Activated CD4-positive, alpha-beta T cell treated with anti-CD3 and anti-CD28 coated beads for 48 hours (primary cell): Measurements from ENCODE around the gene CARD19.

Experiments used
- DNase-seq: peaks from one replicate; pipeline ENCODE4 v3.0.0-alpha.2; 2020

The CARD19 gene

GRCh38 chr9:93096131-93096802 is at the start of gene CARD19:
Gene CARD19, plus strand, starts transcription at chr9:93096217. Its CDS starts 129 bp downstream, at chr9:93096346.
- DNase-seq, result peak; percentile 54

GRCh38 chr9:93048566-93049448 is 47.2 kb upstream of the CARD19 start:
- no peak for DNase-seq

DNA sequence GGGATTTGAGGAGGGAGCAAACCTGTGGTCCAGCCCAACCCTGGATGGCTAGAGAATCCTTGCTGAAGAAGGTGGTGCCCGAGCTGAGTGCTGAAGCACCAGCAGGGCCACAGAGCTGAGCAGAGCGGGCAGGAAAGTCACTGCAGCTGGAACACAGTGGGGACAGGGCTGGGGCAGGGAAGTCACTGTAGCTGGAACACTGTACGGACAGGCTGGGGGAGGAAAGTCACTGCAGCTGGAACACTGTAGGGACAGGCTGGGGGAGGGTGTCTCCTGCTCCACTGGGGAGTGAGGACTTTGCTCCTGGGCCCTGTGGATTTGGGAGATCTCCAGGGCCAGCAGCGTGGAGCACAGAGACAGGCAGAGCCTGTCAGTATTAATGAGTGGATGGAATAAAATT is 46.5 kb upstream of the CARD19 start:
- no peak for DNase-seq

- no peak for DNase-seq
These were observed 45.8 kb upstream of the CARD19 start for GRCh38 chr9:93050231-93050630.

GRCh38 chr9:93051680-93052089 is 44.3 kb upstream of the CARD19 start:
- DNase-seq, result no peak

DNA sequence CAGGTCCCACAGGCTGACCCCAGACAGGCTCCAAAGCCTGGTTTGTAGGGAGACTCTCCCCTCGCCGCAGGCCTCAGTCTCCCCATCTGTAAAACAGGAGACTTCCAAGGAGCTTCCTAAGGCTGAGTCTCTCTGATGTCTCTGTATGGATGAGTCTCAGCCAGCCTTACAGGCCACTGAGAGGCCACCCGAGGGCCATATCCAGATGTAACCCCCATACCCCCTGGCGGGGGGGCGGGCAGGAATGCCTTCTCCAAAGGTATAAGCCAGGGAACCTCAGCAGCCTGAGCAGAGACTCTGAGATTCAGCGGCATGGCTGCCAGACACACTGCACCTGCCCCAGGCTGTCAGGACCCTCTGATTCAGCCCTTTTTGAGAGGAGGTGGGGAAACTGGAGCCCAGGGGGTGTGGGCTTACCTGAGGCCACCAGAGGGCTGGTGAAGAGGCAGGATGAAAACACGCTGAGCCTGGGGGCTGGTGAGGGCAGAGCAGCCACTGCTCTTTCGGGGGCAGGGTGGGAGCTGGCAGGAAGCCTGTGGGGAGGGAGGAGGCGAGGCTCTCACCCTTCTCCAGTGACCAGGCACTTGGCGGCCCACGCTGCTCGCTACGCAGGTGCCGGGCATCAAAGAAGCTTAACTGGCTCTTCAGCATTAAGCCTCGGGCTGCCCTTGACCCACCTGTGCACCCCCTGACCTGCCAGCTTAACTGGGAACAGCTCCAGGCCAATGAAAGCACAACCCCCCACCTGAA is 43.1 kb upstream of the CARD19 start:
- DNase-seq, result no peak

DNA sequence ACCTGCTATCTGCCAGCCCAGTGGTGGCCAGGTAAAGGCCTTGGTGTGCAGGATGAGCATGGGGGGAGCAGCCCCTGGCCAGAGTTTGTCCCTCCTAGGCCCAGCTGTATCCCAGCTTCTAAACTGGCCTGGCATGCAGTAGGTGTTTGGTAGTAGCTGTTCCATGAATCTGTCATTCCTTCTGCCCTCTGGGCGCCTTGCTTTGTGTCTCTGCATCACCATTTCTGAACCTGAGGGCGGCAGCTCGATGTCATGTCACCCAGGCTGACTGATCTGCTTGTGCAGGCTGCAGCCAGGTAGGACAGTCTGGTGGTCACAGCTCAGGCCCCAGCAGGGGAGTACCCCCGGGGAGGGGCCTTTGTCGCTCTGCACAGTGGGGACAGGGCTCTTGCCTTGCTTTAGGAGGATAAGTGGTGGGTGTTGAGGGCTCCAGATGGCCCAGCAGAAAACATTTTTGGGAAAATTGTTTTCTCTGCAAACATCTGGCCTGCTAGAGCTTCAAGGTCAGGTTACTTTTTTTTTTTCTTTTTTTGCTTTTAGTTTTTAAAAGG is 42.2 kb upstream of the CARD19 start:
- no peak for DNase-seq

- DNase-seq, result no peak
These were observed 41.0 kb upstream of the CARD19 start for GRCh38 chr9:93054758-93055704.

- DNase-seq, result no peak
These were observed 38.8 kb upstream of the CARD19 start for GRCh38 chr9:93057042-93057702.

DNA sequence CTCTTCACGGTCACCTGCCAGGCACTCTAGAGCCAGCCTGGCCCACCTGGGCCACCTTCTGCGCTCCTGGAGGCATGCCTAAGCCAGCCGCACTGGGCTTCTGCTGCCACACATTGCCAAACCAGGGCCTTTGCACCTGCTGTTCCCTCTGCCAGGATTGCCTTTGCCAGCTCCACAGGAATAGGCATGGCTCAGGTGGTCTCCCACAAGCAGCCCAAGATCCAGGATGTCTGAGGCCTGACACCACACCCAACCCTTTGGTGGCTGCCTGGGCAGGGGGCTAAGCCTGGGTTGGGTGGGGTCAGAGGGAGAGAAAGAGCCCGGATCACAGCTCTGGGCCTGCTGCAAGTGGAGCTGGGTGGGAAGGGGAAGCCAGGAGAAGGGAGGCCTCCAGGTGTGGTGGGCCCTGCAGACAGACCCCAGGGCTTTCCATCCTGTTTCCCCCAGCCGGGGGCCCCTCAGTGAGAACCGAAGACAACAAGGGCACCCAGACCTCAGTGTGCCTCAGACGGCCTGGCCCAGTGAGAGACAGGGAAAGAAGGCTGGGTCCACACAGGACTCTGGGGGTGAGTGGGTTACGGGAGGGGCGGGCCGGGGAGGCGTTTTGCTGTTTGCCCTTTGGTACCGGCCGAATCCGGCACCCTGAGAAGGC is 38.2 kb upstream of the CARD19 start:
- DNase-seq, result no peak

DNA sequence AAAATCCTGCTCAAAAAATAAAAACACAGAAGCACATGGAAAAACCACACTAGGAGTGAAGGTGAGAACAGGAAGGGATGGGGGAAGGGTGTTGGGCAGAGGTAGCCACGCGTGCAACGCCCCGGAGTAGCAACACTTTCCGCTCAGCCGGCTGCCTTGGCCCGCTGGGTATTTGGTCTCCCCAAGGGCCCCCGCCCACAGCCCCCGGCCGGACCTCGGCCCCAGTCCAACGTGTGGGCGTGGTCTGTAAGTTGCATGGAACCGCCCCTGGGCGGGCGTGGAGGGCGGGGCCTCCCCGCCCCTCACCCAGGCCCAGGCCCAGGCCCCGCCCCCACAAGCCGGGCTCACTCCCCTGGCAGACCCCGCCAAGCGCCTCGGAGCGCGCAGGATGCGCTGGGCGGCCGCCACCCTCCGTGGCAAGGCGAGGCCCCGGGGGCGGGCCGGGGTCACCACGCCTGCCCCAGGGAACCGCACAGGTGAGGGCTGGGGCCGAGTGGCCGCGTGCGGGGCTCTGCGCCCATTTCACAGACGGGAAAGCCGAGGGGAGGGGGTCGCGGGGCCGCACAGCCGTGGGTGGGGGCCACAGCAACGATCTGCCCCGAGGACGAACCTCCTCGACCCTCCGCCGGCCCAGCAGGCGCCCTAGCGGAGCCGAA is 37.5 kb upstream of the CARD19 start, which contains the start of gene SUSD3:
SUSD3 (plus strand) TSS at position 347 of the 656 bp plus-strand sequence; CDS start at position 389, 42 bp downstream.
- peak; percentile 74 for DNase-seq

GRCh38 chr9:93059011-93059714 is 36.9 kb upstream of the CARD19 start:
- no peak for DNase-seq

- DNase-seq, result no peak
These were observed 36.1 kb upstream of the CARD19 start for GRCh38 chr9:93059715-93060578.

DNA sequence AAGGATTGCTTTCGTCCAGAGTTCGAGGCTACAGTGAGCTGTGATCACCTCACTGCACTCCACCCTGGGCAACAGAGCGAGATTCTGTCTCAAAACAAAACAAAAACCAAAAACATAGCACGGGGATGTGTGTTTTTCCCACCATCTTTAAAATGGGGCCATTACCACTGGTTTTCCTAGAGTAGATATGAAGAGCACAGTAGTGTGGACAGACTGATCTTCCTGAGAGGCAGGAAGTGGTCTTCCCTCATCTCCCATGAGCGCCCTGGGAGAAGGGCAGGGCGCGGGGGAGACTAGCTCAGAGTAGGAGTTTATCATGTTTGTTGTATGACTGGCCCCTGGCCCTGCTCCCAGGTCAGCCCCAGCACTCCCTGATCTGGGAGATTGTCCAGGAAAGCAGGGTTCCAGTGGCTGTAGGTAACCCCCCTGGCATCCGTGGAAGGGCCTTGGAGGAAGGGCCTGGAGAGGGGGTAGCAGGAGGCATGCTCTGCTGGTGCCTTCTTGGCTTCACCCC is 35.2 kb upstream of the CARD19 start:
- DNase-seq, result no peak

- DNase-seq, result no peak
These were observed 34.7 kb upstream of the CARD19 start for GRCh38 chr9:93061260-93061751.

GRCh38 chr9:93061791-93062763 is 33.9 kb upstream of the CARD19 start:
- peak; percentile 52 for DNase-seq
